ENCODE results near the gene VSTM2L.

The VSTM2L gene

DNA sequence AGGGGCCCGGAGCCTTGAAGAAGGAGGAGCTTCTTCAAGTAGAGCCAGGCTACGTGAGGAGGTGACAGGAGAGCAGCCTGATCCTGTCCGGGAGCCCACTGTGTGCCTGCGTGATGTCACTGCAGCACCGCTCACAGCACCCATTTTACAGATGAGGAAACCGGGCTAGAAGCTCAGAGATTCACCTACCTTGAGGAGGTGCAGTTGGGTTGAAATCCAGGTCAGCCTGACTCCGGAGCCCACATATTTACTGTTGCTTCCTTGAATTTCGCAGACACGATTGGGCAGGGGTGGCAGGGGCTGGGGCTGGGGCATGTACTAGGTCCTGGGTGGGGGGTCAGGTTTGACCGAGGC lies 12.5 kb downstream of the VSTM2L start:
- in situ Hi-C loops (cut with HindIII; ENCODE audit: low sequenced_read_pairs), result loop anchor here (5.0 to 10.0 kb wide), 4 partner anchors 62 to 201 kb away; no protein-coding TSS in a partner anchor

DNA sequence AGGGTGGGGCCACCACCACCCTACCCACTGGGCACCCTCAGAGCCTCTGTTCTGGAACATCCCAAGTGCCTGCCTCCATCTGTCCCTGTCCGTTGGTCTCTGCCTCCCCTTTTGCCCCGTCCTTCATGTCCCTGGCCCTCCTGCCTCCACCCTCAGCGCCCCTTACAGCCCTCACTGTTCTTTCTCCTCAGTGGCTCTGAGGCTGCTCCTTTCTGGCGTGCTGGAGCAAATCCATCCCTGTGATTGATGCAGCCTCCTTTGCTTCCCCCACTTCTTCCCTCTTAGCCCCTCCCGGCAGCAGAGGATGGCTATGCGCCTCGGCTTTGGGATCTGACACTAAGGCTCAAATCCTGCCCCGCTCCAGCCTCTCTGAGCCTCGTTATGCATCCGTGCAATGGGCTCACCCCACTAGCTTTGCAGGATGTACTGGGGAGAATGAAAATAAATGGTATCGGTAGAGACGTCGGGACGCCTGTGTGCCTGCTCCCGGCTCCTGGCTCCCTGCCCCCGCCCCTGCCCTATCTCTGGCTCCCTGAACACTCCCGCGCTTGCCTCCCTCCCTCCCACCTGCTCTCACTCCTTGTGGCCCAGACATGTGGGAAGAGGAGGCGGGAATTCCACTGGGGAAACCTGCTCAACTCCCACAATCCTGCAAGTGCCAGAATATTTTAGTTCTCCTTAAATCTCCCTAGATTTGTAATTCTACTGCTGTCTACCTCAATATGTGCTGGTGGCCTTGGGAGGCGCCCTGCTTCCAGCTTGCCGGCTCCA lies 13.1 kb downstream of the VSTM2L start:
- in situ Hi-C loops (cut with HindIII; ENCODE audit: low sequenced_read_pairs), result loop anchor here (5.0 to 10.0 kb wide), 4 partner anchors 61 to 201 kb away; no protein-coding TSS in a partner anchor

- in situ Hi-C loops (cut with HindIII; ENCODE audit: low sequenced_read_pairs), result loop anchor here (5.0 to 10.0 kb wide), 4 partner anchors 60 to 203 kb away; no protein-coding TSS in a partner anchor
These were observed 14.5 kb downstream of the VSTM2L start for GRCh38 chr20:37917461-37917860.

DNA sequence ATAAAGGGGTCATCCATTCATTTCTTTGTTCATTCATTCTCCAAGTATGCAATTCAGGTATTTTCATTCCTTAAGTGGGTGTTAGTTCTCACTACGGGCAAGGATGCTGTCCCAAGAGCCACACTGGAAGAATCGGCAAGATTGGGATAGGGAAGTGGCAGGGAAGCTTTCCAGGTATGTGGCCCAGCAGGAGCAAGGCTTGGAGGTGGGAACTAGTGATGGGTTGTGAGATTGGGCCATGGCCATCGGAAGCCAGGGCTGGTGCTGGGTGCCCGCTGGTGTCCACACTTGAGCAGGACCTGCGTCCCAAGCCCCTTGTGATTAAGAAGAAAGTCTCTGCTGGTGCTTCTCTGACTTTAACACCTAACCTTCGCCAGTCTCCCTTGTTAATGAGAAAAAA lies 15.1 kb downstream of the VSTM2L start:
- in situ Hi-C loops (cut with HindIII; ENCODE audit: low sequenced_read_pairs), result loop anchor here (5.0 to 10.0 kb wide), 4 partner anchors 59 to 203 kb away; no protein-coding TSS in a partner anchor

- in situ Hi-C loops (cut with HindIII; ENCODE audit: low sequenced_read_pairs), result loop anchor here (5.0 to 10.0 kb wide), 4 partner anchors 58 to 205 kb away; no protein-coding TSS in a partner anchor
These were observed 16.6 kb downstream of the VSTM2L start for GRCh38 chr20:37919389-37920040.

- in situ Hi-C loops (cut with HindIII; ENCODE audit: low sequenced_read_pairs), result no loop called here
These were observed 17.3 kb downstream of the VSTM2L start for GRCh38 chr20:37920270-37920669.

- in situ Hi-C loops (cut with HindIII; ENCODE audit: low sequenced_read_pairs), result no loop called here
These were observed 17.9 kb downstream of the VSTM2L start for GRCh38 chr20:37920679-37921322.

- in situ Hi-C loops (cut with HindIII; ENCODE audit: low sequenced_read_pairs), result no loop called here
These were observed 18.5 kb downstream of the VSTM2L start for GRCh38 chr20:37921341-37921929.

DNA sequence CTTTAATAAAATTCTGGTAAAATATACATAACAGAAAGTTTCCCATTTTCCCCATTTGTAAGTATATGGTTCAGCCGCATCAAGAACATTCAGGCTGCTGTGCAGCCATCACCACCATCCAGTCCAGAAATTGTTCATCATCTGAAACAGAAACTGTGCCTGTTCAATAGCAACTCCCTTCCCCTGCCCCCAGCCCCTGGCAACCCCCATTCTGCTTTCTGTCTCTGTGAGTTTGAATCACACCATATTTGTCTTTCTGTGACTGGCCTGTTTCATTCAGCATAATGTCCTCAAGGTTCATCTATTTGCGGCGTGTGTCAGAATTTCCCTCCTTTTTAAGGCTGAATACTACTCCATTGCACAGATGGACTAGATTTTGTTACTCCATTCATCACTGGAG lies 19.1 kb downstream of the VSTM2L start:
- in situ Hi-C loops (cut with HindIII; ENCODE audit: low sequenced_read_pairs), result no loop called here

GRCh38 chr20:37925265-37926165 lies 22.6 kb downstream of the VSTM2L start:
- in situ Hi-C loops (cut with HindIII; ENCODE audit: low sequenced_read_pairs), result no loop called here

DNA sequence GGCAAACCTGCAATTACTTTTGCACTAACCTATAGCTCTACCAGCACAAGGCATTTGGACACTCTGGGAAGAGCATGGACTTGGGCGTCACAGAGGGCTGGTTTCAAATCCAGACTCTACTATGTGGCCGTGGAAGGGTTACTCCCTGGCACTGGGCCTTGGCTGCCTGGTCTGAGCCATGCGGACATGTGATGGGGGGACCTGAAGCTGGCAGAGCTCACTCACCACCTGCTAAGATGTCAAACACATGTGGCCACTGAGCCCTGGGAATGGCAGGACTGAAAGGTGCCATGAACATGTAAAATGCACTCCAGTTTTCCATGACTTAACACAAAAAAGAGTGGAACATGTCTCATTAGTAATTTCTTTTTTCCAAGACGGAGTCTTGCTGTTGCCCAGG lies 23.7 kb downstream of the VSTM2L start:
- in situ Hi-C loops (cut with HindIII; ENCODE audit: low sequenced_read_pairs), result no loop called here

DNA sequence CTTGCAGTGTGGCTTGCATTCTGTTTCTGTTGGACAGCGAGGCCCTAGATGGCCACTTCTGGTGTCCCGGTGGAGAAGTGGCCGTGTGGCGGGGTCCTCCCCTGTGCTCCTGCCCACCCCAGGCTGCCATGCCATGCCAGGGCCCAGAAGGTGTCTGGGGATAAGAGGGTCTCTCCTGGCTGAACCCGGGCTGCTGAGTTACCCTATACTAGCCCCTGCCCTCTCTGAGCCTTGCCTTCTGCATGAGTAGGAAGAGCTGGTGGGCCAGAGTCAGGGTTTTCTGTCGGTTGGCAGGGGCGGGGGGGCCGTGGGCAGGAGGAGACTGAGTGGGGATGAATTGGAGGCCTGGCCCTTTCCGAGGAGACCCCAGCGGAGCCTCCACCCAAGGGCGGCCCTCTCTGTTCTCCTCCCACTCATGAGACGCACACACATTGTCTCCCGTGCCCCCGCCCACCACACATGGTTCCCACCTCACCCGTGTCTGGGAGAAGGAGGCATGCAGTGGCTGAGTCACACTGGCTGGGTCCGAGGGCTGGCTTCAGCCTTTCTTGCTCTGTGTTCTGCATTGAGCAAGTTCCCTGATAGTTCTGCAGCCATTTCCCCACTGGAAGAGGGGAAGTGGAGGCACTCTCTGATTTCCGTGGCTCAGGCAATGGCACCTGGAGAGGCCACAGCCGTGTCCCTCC lies 24.6 kb downstream of the VSTM2L start:
- in situ Hi-C loops (cut with HindIII; ENCODE audit: low sequenced_read_pairs), result no loop called here

DNA sequence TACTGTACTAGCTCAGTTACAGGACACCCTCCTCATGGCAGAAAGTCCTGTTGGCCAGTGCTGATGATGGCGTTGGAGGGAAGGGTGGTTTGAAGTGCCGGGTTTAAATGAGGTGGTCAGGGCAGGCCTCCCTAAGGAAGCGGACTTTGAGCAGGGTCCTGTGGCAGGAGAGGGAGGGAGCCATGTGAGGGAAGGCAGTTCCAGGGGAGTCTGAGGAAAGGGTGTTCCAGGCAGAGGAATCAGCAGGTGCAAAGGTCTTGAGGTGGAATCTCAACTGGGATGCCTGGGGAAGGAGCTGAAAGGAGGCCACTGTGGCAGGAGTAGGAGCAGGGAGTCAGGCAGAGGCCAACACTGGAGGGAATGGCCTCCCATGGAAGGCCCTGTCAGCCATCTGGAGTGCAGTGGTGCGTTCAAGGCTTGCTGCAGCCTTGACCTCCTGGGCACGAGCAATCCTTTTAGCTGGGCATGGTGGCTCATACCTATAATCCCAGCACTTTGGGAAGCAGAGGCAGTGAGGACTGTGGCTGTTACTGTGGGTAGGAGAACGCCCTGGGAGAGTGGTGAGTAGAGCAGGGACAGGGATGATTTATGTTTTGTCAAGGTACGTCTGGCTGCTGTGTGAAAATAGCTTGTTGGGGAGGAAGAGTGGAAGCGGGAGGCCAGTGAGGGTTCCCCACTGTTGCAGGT lies 26.2 kb downstream of the VSTM2L start:
- in situ Hi-C loops (cut with HindIII; ENCODE audit: low sequenced_read_pairs), result no loop called here

GRCh38 chr20:37929683-37930014 lies 26.7 kb downstream of the VSTM2L start:
- in situ Hi-C loops (cut with HindIII; ENCODE audit: low sequenced_read_pairs), result no loop called here

- in situ Hi-C loops (cut with HindIII; ENCODE audit: low sequenced_read_pairs), result no loop called here
These were observed 28.4 kb downstream of the VSTM2L start for GRCh38 chr20:37931153-37931922.

DNA sequence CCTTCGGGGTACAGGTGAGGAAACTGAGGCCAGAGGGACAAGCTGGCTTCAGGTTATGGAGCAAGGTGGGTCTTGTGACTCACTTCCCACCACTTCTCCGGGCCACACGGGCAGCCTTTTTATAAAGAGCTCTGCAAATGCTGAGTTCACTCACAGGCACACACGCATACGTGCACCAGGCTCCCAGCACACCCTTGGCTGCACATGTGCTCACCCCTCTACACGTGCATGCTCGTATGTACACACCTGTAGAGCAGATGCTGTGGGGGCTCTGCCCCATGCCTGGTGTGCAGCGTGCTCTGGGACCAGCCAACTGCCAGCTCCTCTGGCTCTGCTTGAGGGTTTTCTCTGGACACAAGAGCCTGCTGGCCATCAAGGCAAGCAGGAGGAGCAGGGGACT lies 29.1 kb downstream of the VSTM2L start:
- in situ Hi-C loops (cut with HindIII; ENCODE audit: low sequenced_read_pairs), result no loop called here

DNA sequence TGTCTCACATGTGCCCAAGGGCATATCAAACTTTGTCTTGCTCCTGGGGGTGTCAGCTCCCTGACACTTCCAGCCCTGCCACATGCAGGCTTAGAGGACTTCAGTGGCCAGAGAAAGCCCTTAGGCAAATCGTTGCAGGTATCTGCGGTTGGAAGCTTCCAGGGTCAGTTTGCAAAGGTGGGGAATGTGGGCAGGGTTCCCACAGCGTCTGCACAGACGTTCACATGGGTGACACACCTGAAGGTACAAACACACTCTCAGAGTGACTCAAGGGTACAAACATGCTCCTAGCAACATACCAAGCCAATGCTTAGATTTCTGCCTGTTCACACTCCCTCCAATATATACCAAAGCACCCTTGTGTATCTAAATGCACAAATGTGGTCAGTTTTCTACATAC lies 30.0 kb downstream of the VSTM2L start:
- in situ Hi-C loops (cut with HindIII; ENCODE audit: low sequenced_read_pairs), result no loop called here

GRCh38 chr20:37933786-37934633 lies 31.1 kb downstream of the VSTM2L start:
- in situ Hi-C loops (cut with HindIII; ENCODE audit: low sequenced_read_pairs), result no loop called here

All from endothelial cell of hepatic sinusoid (primary cell).